NCI-H146 treated with DMSO at 0.1 percent for 48 hours (cell line): ENCODE data around the gene GLI3.

Experiments used
- DNase-seq: peaks from one replicate; lab custom pipeline; 2025; ENCODE audit not compliant: unreplicated experiment; lab: John Stamatoyannopoulos, UW

The GLI3 gene

DNA sequence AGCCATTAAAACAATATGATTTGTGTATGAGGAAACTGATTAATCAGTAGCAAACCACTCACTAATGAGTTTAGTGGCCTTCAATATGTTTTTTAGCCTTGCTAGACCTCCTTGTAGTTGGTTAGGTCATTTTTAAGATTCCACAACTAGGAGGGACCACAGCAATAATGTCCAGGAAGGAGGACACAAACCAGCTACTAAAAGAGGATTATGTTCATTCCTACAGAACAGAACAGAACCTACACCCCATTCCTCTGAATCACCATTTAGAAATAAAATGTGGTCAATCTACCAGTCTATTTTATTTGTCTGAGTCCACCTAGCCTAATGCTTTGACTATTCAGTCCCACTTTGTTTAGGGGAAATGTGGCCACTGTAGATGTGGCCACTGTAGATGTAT, 226.3 kb downstream of the GLI3 start:
- DNase-seq, result no peak

DNA sequence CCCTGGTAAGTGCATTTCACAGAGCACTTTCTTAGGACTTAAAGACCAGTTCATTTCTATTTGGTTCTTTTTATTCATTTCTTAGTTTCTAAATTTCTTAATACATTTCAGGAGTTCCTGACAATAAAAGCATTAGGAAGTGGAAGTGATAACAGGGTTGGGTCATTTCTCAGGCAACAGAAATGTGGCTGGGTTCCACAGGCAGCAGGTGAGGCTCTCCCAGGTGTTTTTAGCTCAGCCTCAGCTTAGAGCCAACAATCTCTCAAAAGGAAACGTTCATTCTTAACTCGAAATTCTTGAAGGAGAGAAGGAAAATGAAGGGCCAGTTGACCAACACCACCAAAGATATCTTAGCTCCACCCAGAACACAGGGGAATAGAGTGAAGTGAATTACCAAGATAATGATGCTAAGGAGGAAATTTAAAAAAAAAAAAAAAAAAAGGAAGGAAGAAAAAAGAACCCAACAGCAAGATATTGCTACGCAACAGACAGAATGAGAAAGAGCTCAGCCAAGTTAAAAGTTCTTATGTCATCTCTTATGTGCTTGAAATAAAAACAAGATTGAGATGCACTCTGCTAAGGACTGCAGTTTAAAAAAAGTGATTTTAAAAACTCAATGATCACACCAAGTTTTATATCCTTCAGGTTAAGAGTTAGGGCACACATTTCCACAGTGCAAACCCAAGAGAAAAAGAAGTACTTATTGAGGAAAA, 230.1 kb downstream of the GLI3 start:
- no peak for DNase-seq

DNA sequence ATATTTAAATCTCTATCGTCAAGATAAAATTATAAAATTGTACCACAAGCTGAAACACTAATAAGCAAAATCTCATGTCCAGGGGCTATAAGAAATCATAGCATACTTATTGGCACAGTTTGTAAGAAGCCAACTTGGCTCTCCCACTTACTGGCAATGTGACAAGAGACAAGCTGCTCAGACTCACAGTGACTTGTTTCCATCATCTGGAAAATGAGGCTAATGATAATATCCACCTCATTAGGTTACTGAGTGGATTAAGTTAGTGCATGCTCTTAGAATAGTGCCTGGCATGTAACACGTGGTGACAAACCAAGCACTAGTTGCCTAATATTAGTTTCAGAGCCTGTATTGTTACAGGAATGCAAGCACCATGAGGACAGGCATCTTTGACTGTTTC, 234.4 kb downstream of the GLI3 start:
- no peak for DNase-seq

DNA sequence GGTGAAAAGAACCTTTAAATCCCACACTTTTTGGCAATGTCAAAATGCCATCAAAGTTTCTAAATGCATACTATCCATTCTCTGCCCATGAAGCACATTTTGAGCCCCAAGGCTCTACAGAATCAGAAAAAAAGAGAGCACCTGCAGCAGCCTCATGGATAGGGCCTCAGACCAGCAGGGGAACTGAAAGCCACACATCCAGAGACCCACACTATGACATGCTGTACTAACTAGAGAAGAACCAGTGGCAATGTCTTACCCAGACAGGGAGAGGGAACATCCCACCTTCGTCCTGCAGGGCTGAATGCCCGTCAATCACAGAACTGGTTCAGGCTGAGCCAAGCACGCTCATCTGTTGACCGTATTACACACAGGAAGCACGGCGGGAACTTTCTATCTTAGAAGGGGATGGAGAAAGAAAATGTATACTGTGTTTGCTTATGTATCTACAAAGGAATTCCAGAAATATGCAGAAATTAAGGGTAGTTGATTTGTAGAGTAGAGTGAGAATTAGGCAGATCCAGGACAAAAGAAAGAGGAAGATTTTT, 237.2 kb downstream of the GLI3 start:
- DNase-seq, result no peak

DNA sequence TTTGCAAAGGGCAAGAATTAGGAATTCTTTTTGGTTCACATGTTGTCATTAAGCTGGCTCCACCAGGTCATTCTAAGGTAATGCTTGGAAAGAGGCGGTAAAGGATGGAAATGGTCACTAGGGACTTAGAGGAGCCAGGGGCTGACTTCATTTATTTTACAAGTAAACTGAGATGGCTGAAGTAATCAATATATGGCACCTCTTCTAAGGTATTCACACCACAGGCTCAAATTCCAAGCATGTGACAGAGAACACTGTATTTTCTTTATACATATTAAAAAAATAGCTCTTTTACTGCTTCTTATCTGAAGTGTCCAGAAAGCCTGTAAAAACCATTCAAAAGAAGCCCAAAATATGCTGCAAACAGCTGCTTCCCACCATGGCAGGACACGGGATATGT, 239.0 kb downstream of the GLI3 start:
- no peak for DNase-seq

DNA sequence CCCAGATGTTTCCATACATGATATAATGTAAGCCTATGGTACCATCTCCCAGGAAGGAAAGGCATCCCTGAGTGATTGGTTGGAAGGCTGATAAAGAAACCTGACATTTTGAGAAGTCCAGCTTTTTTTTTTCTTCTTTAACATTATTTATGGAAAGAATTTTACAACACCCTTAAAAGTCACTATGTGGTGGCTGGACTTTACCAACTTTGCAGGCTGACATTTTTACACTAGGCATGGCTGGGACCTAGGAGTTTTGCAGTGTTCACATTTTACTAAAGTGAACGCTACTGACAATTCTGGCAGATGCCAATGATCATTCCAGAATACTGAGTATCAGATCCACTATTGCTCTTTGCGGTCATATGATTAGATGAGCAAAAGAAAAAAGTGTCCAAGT, 239.9 kb downstream of the GLI3 start:
- no peak for DNase-seq

DNA sequence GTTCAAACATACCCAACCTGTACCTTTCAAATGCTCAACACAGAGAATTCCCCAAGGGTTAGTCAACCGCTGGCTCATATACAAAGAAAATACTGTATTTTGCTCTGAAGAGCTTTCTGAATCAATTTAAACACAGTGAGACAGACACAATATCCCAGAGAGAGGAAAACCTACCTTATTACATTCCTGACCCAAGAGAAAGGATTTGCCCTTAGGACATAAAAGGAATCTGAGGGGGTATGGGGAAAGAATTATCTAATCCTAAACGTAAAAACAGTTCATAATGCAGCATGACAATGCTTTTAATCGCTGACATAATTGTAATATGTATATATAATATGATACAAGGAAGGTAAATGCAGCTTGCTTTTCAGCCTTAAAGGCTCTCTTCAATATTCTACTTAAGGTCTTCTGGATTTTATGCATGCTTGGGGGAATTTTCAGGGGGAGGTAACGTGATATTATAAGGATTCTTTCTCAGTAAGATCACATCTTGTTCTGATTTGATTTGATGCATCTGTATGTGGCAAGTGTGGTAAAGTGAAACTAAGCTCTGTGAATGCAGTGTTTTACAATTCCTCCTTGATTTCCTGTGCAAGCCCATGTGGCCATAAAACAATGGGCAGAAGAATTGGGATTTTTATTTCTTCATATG, 240.5 kb downstream of the GLI3 start:
- no peak for DNase-seq

DNA sequence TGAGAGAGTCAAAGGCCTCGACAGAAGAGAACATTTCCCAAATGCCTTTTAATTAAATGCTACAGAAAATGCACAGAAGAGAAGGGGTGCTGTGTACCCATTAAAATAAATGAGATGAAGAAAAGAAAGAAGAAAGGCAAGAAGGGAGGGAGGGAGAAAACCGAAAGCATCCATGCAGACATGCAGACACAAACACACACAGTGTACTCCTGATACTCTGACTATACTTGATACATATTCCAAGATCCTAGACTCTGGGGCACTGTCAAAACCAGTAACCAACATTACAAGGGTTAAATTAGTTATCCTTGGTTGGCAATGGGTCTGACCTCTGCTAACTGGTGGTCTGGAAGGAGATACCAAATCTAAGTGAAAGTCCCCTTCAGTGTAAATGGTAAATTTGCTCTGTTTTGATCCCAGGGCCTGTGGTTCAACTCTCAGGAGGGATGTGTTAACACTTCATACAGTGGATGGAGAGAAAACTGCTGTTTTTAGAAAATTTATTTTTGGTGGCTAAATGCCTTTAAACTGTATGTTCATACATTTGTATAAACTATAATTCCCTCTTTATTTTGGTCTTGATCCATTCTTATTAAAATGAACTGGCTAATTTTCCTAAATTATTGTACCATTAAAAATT, 241.3 kb downstream of the GLI3 start:
- no peak for DNase-seq

DNA sequence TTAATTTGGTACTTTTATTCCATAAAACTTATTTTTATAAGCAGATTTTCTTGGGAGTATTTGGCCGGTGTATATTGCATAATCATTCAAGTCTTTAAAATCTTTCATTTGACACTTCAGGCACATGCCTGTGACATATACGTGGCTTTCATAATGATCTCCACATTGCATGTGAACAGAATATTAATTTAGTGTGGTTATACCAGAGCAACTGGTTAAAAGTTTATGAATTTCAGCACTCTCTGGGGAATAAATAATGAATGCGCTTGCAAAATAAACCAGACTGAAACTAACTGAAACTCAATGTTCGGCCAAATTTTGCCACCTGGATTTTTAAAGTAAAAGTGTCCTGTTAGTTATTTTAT, 242.3 kb downstream of the GLI3 start:
- no peak for DNase-seq

DNA sequence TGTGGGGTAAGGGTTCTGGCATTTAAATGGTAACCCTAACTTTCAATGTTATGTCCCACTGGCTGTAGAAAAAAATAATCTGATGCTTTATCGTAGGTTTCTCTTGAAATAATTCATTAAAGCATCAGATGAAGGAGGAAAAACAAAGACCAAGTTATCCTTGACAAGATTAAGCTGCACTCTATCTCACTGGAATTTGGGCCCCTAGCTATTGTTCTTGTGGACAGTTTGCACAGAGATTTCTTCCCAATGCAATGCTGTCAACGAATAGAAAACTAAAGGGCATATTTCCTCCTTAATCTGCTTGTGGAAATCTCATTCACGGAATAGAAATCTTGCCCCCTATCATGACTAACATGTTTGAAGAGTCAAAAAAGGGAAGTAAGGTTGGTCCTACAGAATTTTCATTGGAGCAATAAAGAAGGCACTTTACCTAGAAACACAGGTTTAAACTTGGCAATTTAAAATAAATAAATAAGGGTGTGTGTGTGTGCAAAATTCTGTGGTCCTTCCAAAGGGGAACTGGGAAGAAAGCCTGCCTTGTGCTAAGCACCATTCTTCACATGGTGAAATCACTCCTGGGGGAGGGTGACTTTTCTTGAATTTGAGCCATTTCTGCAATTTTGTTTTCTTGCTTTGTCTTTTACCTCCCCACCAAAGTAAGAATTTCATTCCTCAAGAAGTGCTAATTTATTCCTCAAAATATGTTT, 242.8 kb downstream of the GLI3 start:
- DNase-seq, result no peak

DNA sequence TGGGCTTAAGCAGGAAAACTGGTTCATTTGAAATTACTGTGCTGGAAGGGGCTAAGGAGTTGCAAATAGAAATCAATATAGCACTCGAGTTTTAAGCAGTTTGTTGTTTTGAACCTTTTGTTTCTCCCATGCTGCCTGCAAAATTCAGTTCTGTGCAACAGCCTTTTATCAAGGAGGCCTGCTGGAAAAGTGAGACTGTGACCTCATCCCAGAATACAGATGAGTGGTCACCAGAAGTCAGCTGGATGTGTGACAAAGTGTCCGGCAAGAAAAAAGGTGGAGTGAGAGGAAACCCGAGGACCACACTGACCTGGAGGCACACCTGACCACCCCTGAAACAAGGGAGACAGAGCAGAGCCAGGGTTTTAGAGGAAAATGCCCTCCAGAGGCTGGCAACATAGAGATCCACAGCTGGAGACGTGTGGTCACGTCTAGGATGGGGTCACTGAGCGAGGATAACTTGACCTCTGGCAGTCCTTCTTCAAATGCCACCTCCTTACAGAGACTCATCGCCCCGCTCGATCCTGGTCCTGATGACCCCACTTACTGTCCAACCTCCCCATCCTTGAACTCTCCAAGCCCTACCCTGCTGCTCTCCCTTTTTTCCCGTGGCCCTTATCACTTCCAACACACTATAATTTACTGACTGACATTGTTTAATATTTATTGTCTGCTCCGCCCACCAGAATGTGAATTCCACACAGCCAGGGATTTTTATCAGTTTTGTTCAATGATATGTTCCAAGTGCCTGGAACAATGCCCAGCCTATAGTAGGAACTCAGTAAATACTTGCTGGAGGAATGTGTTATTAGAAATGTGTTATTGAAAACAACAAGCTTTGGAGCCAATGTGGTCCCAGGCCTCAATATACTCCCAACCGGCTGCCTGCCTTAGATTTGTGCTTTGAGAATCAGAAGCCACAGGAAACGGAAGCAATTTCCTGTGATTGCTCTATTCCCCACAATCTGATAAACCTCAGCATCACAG, 243.8 kb downstream of the GLI3 start:
- no peak for DNase-seq

DNA sequence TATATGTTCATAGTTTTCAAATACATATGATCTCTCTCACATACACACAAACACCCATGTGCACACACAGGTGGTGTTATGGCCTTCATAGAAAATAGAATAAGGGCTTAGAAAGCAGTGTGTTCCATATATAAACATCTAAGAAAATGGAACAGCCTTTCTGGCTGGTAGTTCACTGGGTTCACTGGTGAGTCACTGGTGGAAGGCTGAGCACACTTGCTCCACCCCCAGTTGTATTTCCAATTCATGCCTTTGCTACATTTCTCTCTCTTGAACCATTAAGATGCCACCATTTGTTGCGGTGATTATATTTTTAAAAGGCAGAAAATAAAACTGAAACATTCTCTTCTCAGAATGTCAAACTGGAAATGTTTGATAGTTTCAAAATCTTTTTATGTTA, 252.1 kb downstream of the GLI3 start:
- DNase-seq, result no peak

DNA sequence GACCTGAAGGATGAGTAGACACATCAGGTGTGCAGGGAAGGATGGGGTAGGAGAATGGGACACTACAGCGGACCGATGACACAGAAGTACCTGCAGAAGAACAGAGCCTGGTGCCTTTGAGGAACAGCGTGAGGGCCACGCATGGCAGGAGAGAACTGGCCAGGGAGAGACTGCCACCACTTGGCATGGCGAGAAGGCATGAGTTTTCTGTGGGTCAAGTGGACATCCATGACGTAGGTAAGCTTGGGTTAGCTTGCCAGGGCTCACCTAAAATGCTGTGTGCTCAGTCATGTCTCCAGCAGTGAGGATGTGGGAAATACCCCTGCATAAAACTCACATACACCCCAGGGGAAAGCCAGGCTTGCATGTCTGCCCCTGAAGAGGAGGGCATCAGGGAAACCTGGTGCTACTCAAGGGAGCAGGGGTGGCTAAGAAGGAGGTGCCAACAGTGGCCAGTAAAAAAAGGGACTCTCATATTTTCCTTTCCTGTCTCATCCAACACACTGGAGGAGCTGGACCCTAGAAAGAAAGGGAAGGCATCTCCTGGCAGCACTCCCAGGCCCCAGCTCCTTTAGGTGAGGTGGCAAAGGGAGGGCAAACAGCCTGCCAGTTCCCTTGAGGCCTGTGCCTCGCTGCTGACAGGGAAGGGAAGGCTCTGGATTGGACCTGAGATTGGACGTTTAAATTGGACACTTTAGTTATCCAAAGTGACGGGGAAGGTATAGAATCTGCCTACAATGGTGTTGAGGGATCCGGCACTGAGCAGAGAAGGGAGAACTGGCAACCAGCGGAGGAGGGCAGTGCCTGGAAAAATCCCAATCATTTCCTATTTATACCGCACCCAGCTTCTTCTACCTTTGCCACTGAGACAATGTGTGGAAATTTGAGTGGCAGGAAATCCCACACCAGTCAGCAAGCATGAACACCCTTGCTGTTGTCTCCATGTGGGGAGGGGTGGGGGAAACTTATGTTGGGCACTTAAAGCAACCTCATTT, 255.7 kb downstream of the GLI3 start:
- DNase-seq, result no peak

DNA sequence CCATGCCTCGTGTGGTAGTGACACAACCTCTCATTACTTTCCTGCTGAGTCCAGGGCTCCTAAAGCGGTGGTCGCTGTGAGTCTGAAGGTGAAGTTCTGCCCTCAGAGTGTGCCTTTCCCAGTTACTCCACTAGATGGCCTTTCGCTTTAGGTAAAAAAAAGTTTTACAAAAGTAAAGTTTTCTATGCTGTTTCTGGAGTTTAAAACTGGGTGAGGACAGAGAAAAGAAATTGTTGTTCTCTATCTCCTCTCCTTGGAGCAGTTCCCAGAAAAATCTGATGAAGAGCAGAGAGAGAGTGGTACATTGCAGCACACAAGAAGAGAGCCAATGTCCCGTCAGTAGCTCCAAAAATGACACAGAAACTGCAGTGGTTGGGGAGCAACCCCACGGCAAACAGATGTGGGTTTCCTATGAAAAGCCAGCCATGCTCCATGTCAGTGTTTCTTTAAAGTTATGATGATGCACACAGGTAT, 257.1 kb downstream of the GLI3 start:
- DNase-seq, result no peak

DNA sequence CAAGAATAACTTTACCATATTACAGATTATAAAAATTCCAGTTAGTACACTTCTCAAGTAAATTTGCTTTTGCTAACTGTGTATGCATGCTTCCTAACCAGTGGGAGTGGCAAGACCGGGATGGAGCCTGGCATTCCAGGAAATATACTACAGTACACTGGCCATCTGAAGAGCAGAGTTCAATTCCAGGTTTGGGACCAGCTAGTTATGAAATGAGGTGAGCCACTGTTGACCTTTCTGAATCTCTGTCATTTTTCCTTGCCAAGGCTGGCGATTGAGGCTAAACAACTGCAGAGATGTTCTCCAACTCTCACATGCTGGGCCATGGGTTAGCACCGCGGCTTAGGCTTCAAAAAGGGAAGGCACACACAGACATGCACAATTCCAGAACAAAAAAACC, 258.2 kb downstream of the GLI3 start:
- DNase-seq, result no peak

DNA sequence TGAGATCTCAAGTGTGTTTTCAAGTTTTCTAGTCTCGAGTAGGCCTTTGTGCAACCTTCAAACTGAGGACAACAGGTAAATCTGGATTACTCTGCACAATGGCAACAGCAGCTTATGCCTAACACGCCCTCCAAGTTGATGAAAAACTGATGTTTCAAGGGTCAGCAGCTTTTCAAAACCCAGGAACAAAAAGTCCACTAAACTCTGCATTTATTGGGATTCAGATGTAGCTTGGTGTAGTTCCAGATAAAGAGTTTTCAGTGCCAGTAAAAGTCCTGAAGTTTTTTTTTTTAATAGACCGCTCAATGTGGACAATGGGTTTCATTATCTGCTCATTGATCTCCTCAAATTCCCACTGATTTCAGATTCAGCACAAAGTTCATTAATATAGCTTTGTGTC, 259.3 kb downstream of the GLI3 start:
- DNase-seq, result no peak

DNA sequence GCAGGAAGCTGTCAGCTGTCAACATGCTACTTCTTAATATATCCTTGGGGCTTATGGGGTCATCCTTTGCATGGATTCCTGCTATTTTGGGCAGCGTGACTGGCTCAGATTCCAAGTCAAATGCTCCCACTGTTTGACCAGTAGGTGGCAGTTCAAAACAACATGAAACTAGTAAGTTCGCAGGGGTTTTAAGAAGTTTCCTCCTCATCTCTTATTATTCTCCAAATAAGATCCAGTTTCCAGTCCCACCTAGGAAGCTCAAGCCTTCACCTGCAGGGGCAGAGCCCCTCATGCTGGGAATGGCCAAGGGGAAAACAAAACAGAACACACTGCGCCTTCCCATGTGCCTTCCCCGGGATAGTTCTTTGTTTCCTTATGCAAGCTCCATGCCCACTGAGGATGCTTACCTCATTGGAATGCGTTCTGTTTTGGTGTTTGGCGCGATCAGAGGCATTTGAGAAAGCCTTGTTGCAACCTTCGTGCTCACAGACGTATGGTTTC, 259.8 kb downstream of the GLI3 start:
- no peak for DNase-seq

DNA sequence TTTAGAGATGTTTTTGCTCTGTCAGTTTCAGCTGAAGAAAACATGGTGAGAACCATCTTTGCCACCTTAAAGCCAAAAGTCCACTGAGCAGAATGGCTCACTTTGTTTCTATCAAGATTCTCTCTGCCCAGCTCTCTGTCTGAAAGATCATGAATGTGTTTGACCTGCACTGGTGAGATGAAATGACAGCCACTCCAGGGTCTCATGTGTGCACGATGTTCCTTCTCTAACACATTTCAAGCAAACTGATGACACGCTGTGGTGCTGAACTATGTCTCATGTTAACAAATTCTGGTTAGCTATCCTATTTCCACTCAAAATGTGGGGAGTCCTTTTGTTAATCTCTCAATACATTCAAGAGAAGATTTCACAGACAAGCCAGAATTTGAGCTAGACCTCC, 260.6 kb downstream of the GLI3 start:
- no peak for DNase-seq

DNA sequence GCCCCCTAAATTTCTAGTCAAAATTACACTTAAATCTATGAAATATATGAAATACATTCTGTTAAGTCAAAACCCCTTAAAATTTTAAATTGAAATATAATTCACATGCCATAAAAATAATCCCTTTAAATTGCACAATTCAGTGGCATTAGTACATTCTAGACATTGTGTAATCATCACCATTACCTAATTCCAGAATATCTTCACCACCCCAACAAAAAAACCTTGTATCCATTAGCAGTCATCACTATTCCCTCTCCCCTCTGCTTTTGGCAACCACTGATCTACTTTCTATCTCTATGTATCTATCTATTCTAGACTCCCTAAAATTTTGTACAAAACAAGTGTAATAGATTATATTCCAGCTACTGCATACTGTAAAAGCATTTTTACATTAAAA, 261.2 kb downstream of the GLI3 start:
- DNase-seq, result no peak
